ENCODE results near the gene CACHD1.

CACHD1 gene

GRCh38 chr1:64440183-64440826, 29.6 kb upstream of the CACHD1 start:
- Histone ChIP-seq H3K9me3 (no peaks in the 10 kb centered on the region), H3K4me3 (no peak overlapping the region), H3K27me3 (no peaks in the 10 kb centered on the region), H3K4me2 (no peak overlapping the region), H3K27ac (no peak overlapping the region), H3K4me1 (no peaks in the 10 kb centered on the region), H3K9ac (no peak overlapping the region), H3K36me3 (no peaks in the 10 kb centered on the region), H4K20me1 (no peaks in the 10 kb centered on the region)
- TF ChIP-seq Cebpa-rat (IDR thresholded peaks at IDR 0.05) = no peak

DNA sequence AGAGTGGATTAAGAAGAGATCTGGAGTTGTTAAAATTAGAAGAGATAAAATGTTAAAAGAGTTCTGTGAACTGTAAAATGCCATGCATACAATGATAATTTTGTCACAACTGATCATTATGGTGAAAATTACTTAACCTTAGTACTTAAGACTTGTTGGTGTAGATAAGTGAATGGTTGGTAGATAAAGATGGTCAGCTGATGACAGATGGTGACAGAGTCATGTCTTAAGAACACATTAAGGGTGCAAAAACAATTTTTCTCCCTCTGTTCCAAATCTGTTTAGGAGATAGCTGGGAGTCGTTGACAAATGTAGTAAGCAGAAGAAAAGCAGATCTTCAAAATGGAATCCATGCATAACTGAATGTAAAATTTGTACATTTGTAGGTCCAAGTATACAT, 18.5 kb upstream of the CACHD1 start:
- Histone ChIP-seq H3K4me1 (no peaks in the 10 kb centered on the region), H3K36me3 (no peaks in the 10 kb centered on the region), H3K4me3 (no peak overlapping the region), H4K20me1 (no peaks in the 10 kb centered on the region), H3K4me2 (no peak overlapping the region), H3K27me3 (no peaks in the 10 kb centered on the region), H3K9ac (no peak overlapping the region), H3K9me3 (no peaks in the 10 kb centered on the region), H3K27ac (no peak overlapping the region)
- TF ChIP-seq Cebpa-rat (IDR thresholded peaks at IDR 0.05) = no peak

DNA sequence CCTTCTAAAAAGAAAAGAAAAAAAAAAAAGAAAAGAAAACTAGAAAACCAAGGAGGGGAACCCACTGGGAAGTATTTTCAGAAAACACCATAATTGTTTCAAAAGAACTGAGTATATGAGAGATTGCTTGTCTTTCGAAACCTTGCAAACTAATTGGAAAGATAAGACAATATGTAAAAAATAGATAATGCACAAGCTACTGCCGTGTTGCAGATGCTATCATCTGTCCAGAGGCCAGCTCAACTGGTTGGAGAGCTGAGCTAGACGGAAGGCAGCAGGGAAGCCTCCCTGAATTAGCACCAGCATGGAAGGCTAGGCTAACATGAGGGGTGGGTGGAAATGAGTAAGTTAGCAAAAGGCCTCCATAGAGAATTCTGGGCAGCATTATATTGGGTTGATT, 16.2 kb upstream of the CACHD1 start:
- no peak overlapping the region for H3K27ac ChIP-seq
- no peaks in the 10 kb centered on the region for H3K27me3 ChIP-seq
- no peak overlapping the region for H3K4me2 ChIP-seq
- no peak overlapping the region for H3K4me3 ChIP-seq
- TF ChIP-seq Cebpa-rat (IDR thresholded peaks at IDR 0.05) = no peak
- H3K9ac ChIP-seq = no peak overlapping the region
- H3K9me3 ChIP-seq = no peaks in the 10 kb centered on the region
- H3K36me3 ChIP-seq = no peaks in the 10 kb centered on the region
- H4K20me1 ChIP-seq = no peaks in the 10 kb centered on the region
- H3K4me1 ChIP-seq = no peaks in the 10 kb centered on the region

DNA sequence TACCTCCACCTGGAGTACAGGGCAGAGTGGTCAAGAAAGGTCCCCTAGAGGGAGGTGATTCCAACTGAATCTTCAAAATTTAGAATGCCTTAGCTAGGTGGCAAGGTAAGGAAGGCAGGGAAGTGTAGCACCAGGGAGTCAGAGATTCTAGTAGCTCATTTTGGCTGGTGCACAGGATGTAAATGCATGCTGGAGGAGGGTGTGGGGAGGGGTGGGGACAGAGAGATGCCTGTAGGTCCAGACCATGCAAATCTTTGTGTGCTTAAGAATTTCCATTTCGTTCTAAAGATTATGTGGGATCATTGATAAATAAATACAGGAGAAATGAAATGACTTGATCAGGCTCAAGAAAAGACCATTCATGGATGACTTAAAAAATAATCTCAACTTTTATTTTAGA, 11.0 kb upstream of the CACHD1 start:
- no peaks in the 10 kb centered on the region for H3K27me3 ChIP-seq
- H3K27ac ChIP-seq = no peak overlapping the region
- TF ChIP-seq Cebpa-rat (IDR thresholded peaks at IDR 0.05) = no peak
- no peaks in the 10 kb centered on the region for H3K36me3 ChIP-seq
- H4K20me1 ChIP-seq = no peaks in the 10 kb centered on the region
- no peak overlapping the region for H3K4me3 ChIP-seq
- no peak overlapping the region for H3K4me2 ChIP-seq
- no peak overlapping the region for H3K9ac ChIP-seq
- H3K4me1 ChIP-seq = no peaks in the 10 kb centered on the region
- H3K9me3 ChIP-seq = no peaks in the 10 kb centered on the region

DNA sequence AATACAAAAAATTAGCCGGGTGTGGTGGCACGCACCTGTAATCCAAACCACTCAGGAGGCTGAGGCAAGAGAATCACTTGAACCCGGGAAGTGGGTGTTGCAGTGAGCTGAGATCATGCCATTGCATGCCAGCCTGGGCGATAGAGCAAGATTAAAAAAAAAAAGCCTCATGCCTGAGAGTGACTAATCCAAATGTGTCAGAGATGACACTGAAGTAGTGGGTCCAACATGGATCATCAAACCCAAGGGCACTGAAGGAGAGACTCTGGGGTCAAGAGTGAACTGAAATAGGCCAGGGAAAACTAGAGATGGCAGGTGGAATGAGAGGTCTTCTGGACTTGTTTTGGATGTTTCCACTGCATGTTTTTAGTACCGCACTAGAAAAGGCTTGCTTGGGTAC, 10.2 kb upstream of the CACHD1 start:
- no peak overlapping the region for H3K9ac ChIP-seq
- no peaks in the 10 kb centered on the region for H3K36me3 ChIP-seq
- H3K9me3 ChIP-seq = no peaks in the 10 kb centered on the region
- no peaks in the 10 kb centered on the region for H3K4me1 ChIP-seq
- no peak overlapping the region for H3K4me2 ChIP-seq
- H3K27ac ChIP-seq = no peak overlapping the region
- H4K20me1 ChIP-seq = no peaks in the 10 kb centered on the region
- no peak overlapping the region for H3K4me3 ChIP-seq
- H3K27me3 ChIP-seq = no peaks in the 10 kb centered on the region
- no peak for TF ChIP-seq Cebpa-rat (IDR thresholded peaks at IDR 0.05)

DNA sequence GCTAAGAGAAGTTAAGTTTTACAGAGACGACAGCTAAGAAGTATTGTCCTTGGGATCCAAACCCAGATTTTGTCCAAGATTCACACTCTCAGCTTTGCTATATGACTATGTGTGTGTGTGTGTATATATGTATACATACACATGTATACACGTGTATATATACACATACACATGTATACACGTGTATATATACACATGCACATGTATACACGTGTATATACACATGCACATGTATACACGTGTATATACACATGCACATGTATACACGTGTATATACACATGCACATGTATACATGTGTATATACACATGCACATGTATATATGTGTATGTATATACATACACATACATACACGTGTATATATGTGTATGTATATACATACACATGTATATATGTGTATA, 3.9 kb upstream of the CACHD1 start:
- Histone ChIP-seq H3K36me3 (no peaks in the 10 kb centered on the region), H4K20me1 (no peaks in the 10 kb centered on the region), H3K4me2 (no peak overlapping the region), H3K9me3 (no peaks in the 10 kb centered on the region), H3K9ac (no peak overlapping the region), H3K27ac (no peak overlapping the region), H3K27me3 (no peaks in the 10 kb centered on the region), H3K4me3 (no peak overlapping the region), H3K4me1 (peaks cover 7% of the 10 kb centered on the region)
- TF ChIP-seq Cebpa-rat (IDR thresholded peaks at IDR 0.05) = no peak

GRCh38 chr1:64469116-64469976, 583 bp upstream of the CACHD1 start:
- Histone ChIP-seq H3K9me3 (no peaks in the 10 kb centered on the region), H3K27ac (peak overlapping the region; percentile 91), H4K20me1 (no peaks in the 10 kb centered on the region), H3K4me2 (peak overlapping the region; percentile 86), H3K9ac (peak overlapping the region; percentile 93), H3K27me3 (no peaks in the 10 kb centered on the region), H3K4me1 (peaks cover 37% of the 10 kb centered on the region), H3K4me3 (peak overlapping the region; percentile 94), H3K36me3 (no peaks in the 10 kb centered on the region)
- no peak for TF ChIP-seq Cebpa-rat (IDR thresholded peaks at IDR 0.05)

GRCh38 chr1:64470665-64471217, 812 bp downstream of the CACHD1 start:
- no peaks in the 10 kb centered on the region for H3K9me3 ChIP-seq
- peak overlapping the region; percentile 94 for H3K4me3 ChIP-seq
- H3K4me1 ChIP-seq = peaks cover 48% of the 10 kb centered on the region
- no peaks in the 10 kb centered on the region for H3K36me3 ChIP-seq
- peak overlapping the region; percentile 93 for H3K9ac ChIP-seq
- TF ChIP-seq Cebpa-rat (IDR thresholded peaks at IDR 0.05) = no peak
- peak overlapping the region; percentile 91 for H3K27ac ChIP-seq
- H3K4me2 ChIP-seq = peak overlapping the region; percentile 86
- no peaks in the 10 kb centered on the region for H3K27me3 ChIP-seq
- H4K20me1 ChIP-seq = no peaks in the 10 kb centered on the region

- TF ChIP-seq Cebpa-rat (IDR thresholded peaks at IDR 0.05) = no peak
- no peaks in the 10 kb centered on the region for H3K27me3 ChIP-seq
- H3K4me2 ChIP-seq = peak overlapping the region; percentile 86
- peaks cover 55% of the 10 kb centered on the region for H3K4me1 ChIP-seq
- peak overlapping the region; percentile 91; the same call in 1 of the 2 replicates for H3K27ac ChIP-seq
- H3K4me3 ChIP-seq = peak overlapping the region; percentile 94
- H4K20me1 ChIP-seq = no peaks in the 10 kb centered on the region
- H3K9ac ChIP-seq = peak overlapping the region; percentile 93
- H3K9me3 ChIP-seq = no peaks in the 10 kb centered on the region
- no peaks in the 10 kb centered on the region for H3K36me3 ChIP-seq
Measured at GRCh38 chr1:64471218-64472039, 1.5 kb downstream of the CACHD1 start.
